GM20431 (cell line): ENCODE measurements around the gene PTDSS2.

Experiments
- in situ Hi-C: fragments of 300-500 bp; cut with MseI, MboI; formaldehyde crosslinking; loops from one replicate; pipeline ENCODE4 v1.15.0; 2020; ENCODE audit warnings: low sequenced_read_pairs; ENCODE audit not compliant: unreplicated experiment

The PTDSS2 gene

DNA sequence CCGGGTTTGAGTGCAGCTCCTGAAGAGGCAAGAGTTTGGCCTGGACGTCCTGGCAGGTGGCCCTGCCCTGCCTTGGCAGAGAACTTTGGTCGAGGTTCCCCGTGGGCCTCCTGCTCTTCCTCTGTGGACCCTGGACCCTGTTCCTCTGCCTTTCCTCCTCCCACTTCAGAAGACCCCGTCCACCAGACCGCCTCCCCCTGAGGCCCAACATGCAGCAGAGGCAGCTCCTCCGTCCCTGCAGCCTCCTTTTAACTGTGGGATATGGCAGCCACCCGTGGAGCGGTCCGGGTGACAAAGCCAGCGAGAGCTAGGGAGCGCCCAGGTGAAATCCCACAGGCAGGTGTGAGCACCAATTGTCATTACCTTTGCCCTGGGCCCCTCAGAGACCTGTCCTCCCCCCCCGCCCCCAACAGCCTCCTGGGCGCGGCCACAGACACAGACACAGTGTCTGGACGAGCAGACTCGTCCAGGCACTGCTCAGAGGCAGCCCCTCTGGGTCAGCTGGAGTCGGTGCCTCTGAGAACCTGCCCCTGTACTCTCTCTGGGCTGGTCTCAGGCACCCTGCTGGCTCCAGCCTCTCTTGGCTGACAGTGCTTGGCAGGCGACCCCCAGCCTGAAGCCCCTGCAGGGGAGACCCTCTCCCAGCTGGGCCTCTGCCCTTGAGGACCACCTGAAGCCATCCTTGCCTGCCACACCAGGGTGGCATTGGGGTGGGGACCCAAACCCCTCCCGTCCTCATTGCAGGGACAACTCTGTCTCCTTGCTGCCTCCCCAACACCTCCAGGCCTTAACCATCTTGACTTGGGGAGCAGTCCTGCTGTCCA lies 4.1 kb upstream of the PTDSS2 start:
- in situ Hi-C loops = no loop called here

DNA sequence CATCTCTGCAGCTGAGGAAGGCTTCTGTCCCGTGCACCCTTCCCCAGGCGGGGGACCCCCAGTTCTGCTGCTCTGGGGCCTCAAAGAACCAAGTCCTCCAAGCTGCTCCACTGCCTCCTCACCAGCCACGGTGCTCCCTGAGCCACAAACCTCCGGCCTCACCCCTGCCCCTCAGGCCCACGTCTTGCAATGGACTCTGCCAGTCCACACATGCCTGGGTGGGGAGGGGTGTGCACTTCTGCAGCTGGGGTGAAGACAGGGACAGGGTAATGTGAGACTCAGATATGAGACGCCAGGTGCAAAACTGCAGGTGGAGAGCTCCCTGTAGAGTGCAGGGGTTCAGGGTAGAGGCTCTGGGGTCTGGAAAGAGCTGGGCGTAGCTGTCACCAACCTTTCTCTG lies 3.2 kb upstream of the PTDSS2 start:
- in situ Hi-C loops = no loop called here

DNA sequence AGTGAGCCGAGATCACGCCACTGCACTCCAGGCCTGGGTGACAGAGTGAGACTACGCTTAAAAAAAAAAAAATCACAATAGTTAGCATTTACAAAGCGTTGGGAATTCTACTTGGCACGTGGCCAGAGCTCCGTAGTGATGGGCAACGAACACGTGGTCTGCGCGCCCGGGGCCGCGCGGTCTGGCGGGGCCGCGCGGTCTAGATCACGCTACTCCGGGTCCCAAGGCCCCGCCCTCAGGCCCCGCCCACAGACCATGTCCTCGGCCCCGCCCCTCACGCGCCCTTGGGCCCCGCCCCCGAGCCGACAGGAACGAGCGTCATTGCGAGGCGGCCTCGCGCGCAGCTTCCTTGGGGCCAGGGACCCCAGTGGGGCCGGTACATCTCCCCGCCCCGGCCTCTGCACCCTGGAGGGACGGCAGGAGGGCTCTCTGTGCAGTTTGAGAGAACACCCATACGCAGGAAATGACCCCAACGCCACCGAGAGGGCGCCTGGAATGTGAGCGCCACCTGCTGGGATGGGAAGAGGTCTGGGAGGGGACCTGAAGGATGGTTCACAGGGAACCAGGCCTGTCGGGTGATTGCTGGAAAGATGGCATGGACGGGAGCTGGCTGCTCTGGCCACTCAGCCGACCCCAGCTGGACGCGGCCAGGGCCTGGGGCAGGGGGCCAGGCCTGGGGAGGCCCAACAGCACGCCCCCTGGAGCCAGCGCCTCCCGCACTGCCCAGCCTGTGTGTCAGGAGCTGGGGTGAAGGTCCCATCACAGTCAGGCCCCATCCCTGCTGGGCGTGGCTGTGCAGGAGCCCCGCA lies 2.0 kb upstream of the PTDSS2 start:
- in situ Hi-C loops = no loop called here

DNA sequence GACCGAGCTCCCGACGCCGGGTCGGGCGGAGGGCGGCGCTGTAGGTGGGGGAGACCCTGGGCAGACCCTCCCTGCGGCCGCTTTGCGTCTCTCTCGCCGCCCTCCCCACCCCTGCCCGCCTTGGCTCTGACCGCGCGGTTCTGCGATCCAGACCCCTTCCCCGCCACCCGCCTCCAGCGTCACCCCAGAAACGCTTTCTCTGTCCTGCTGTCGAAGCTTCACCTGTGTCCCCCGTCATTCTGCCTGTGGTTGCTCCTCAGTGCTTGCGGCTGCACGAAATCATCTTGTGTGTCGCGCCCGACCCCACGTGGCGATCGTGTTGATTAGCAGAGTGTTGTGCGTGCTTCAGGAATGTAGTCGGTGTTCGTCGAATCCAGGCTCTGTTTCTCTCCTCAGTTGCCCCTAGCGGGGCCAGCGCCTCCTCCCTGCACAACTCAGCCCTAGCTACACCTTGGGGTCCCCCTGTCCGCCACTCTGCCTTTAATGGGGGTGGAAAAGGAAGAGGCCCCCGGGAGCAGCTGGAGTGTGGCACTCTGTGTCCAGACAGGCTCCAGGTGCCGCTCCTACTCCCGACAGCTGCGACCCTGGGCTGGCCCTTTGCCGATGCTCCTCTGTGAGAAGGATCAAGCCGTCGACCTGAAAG lies 851 bp downstream of the PTDSS2 start:
- in situ Hi-C loops = no loop called here

DNA sequence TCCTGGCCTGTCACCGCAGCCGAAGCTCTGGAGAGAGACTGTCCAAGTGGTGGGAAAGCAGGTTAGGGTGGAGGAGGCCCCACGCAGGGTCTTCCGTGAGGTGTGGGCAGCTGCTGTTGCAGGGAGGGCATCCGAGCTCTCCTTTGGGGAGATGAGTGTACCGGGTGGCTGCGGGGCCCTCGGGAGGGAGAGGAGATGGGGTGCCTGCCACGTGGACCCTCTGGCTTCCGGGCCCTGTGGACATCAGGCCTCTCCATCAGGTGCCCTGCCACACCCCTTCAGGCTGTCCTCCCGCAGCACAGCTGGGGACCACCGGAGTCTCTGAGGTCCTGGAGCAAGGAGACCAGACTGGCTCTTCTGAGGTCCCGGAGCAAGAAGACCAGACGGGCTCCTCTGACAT lies 1.7 kb downstream of the PTDSS2 start:
- in situ Hi-C loops = no loop called here

DNA sequence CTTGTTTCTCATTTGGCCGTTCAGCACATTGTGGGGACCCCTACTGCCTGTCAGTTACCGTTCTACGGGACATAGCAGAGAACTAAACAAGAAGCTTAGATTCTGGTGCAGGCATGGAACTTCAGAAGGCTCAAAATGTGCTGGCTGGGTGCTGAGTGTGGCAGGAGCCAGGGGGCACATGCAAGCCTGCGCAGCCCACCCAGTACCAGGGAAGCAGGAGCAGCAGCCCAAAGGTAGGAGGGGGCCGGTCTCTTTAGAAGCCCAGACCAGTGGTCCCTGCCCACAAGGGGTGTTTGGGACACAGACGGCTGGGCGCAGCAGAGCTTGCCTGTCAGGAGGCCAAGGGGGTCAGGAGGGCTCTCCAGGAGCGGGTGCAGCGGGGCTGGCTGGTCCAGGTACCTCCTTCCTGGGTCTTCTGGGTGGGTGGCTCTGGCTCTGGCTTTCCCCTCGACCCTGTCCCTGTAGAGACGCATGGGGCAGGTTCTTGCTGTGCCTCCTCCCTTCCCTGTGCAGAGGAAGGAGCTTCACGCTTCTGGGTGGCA lies 2.2 kb downstream of the PTDSS2 start:
- in situ Hi-C loops = no loop called here

DNA sequence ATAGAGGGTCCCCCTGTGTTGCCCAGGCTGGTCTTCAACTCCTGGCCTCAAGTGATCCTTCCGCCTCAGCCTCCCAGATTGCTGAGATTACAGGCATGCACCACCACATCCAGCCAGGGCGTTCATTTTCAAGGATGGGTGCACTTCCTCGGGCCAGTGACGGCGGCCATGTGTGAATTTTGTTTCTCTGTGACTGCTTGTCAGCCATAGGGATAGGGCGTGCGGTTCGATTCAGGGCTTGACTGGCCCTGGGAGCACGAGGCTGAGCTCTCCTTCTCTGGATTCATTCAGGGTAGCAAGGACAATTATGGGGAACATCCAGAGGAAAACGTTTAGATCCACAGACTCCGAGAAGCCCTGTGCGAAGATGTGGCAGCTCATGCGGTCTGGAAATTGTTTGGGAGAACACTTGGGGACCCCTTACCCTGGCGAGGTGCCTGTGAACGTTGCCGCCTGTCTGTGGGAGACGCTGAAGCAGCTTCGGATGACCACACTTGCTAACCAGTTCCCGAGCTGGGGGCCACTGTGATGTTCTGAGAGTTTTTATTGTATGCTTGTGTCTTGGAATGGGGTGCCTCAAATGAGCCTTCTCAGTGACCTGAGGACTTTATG lies 2.9 kb downstream of the PTDSS2 start:
- in situ Hi-C loops = no loop called here

DNA sequence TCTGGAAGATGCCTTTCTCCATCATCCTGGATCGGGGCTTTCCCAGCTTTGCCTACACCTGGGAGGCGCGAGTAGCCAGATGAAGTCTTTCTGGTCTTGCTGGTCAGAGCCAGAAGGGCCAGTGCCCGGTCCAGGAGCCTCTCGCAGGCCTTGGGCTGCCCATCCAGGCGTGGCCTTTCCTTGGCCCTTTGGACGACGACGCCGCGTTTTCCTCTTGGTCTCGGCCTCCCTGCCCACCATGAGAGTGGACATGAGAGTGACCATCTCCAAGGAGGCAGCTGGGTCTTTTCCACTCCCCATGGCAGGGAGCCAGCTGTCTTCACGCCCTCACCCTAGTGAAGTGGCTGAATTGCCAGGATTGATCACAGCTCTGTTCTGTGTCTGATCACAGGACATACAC lies 3.5 kb downstream of the PTDSS2 start:
- in situ Hi-C loops = no loop called here

DNA sequence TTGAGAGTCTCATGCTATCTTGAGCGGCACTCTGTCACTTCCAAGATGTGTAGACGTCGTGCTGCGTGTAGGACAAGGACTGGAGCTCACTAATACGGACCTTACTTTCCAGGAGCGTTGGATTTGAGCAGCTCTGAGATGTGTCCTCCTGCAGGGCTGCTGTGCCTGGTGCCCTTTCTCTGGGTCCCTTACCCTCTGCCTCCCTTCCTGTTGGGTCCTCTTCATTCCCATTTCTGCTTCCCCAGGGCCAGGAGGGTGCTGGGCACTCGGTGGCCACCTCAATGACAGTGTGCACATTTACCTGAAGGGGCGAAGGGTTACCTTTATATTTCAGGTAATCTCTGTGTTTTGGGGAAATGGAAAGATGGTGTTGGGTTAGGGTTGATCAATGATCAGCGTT lies 4.0 kb downstream of the PTDSS2 start:
- in situ Hi-C loops = no loop called here

DNA sequence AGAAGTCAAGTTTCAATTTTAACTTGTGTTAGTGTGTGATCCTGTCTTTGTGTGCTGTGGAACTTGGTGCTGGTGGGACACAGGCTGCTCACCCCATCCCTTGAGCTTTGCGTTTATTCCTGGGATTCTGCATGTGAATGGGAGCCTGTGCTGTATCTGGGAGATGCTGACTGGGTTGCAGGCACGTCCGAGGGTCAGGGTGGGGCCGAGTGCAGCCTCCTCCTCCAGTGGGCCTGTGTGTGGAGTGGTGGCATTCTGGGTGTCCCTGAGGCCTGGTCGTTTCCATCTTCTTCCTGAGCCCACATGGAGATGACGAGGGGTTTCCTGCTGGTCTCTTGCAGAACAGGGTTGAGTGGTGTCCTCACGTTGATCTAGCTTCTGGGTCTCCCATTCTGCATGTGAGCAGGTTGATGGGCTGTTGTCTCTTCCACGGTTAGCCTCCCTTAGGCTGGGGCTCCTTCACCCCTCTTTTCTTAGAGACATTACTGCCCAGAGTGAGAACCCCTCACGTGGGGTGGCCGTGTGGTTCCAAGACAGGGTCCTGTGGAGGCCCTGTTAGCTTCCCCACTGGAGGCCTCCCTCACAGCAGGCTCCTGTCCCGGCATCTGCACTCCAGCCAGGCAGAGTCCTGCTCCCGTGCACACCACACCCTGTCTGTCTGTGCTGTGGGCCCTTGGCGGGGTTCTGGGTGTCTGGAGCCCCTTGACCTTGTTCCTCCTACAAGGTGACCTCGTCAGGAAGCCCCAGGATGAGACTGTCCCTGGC lies 4.9 kb downstream of the PTDSS2 start:
- in situ Hi-C loops = no loop called here

DNA sequence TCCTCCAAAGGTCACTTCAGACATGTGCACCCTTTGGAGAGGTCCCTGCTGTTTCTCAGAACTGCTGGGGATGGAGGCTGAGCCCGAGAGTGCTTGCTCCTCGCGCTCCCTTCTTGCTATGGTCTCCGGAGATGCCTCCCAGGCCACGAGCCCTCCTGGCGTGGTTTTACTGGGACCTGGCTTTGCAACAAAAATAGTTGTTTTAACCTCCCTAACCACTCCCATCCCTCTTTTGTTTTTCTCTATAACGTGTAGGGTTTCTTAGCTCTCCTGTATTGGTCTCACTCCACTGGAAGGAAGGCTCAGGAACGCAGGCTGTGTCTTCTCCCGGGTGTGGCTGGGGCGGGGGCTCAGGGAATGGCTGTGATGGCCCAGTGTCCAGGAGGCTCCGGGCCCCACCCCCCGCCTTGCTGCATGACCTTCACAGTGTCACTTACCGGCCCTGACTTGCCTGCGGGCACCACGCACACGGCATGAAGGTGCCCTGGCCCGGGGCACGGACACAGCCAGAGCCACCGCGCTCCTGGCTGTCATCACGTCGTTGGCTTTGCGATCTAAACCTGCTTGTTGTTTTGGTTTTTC lies 5.6 kb downstream of the PTDSS2 start:
- in situ Hi-C loops = no loop called here

DNA sequence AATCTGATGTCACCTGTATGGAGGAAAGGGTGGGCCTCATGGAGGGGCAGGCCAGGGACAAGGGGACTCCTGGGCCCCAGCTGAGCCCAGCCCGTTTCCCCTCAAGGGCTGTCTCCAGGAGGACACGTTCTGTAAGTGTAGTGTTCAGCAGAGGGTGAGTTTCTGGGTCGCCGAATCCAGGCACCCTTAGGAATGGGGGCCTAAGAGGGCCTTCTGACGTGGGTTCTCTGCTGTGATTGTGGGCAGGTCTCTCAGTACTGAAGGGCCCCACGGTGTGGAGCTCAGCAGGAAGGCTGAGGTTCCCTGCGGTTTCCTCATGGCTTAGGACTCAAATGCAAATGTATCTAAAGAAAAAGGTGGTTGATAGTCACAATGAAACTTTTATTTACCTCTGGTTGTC lies 6.5 kb downstream of the PTDSS2 start:
- in situ Hi-C loops = no loop called here

DNA sequence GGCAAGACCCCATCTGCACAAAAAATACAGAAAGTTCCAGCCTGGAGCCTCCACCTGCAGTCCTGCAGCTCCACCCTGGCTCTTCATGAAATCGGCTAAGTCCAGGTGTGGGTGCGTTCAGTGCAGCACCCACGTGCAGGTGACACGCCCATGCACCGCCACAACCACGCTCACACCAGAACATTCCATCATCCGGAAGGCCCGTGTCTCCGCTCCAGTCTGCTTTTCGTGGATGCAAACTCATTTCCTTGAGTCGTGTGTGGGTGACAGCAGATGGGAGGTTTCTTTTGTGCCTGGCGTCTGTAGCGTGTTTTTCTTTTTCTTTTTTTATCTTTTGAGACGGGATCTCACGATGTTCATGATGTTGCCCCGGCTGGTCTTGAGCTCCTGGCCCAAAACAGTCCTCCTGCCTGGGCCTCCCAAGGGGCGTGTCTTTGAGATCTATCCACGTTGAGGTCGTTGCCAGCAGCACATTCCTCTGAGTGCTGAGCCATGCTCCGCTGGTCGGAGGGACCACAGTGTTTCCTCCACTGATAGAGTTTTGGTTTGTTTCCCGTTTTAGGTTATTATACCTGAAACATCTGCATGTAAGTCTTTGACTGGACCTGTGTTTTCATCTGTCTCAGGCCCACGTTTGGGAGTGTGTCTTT lies 7.2 kb downstream of the PTDSS2 start:
- in situ Hi-C loops = no loop called here

DNA sequence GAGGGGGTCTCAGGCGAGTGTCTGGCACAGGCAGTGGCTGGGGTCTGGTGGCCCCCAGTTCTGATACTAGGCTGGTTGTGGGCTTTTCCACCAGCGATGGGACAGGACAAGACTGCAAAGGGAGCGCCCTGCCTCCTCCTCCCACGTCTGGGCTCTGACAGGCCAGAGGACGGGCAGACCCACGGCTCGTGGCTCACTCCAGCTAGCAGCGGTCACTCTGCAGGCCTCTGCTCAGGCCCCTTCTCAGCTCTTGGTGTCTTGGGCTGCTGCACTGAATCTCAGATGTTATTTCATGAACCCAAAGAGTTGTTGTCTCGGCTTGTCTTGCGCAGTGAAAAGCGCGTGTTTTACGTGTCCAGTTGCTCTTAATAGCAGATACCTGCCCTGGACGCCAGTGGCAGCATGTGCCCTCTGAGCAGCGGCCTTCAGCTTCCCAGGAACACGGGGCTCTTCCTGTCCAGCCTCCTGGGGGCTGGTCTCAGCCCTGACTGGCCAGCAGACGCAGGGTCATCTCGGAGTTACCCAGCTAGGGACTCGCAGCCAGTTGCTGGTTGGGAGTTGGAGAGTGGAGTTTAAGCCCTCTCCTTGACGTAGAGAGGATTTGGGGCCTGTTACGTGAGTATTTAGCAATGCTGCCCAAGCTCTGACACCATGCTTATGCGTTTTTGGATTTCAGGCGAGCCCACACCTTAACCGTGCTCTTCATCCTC lies 9.6 kb downstream of the PTDSS2 start:
- in situ Hi-C loops = no loop called here

DNA sequence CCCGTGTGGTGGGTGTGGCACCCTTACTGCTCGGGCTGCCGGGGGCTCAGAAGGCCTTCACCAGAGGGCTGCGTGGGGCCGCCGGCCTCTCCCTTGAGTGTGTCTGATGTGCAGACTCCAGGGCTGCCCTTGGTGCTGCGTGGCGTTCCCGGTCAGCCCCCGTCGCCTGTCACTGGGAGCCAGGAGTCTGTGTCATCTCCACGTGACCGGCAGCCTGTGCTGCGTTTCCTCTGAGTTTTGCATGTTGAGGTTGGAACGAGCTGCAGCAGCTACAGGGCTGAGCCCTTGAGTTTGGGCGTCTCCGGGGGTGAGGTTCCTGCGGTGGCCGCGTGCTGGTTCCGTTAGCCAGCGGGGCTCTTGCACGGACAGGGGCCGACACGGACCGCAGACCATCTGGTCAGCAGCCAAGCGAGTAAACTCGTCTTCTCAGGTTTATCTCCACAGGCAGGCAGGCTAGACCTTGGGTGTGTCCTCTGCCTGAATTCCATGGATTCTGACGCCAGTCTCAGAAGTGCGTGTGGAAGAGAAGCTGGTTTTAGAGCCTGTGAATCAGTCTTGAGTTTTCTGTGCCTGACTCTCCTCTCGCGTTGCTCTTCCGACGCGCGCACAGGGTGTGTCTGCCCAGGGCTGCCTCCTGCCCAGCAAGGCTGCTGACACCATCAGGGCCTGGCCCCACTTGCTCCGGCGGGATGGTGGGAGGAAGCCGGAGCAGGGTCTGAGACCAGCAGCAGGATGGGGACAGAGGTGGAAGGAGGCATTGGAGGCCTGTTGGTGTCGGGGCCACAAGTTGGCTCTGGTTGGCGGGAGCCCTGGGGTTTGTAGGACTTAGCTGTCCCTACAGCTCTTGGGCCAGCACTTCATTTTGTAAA lies 10.5 kb downstream of the PTDSS2 start:
- in situ Hi-C loops = no loop called here

DNA sequence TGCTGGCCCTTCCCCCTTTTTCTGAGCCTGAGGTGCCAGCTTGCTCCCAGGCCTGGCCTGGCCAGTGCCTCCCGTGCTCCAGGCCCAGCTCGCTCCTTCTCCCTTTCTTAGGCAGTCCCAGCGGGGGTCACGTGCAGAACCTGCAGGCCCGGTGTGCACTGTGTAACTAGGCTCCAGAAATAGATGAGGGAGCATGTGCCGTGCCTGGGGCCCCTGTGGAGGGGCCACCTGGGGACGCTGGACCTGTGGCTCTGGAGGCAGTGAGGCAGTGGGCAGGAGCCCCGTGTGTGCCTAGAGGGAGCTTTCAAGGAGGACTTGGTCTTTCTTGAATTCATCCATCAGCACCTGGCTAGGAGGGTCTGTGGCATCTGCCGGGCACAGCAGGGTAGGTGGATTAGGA lies 11.5 kb downstream of the PTDSS2 start:
- in situ Hi-C loops = no loop called here
